Nephron (organoid): ENCODE data around the gene WAPL.

Source experiments
- H3K27ac Mint-ChIP-seq, 3 experiments: 2 replicates each; pipeline ENCODE4 v1.8.0; 2020; ENCODE audit warnings: mixed read lengths in 3 of 3, mild to moderate bottlenecking in 2 of 3, moderate library complexity in 1 of 3
- H3K27me3 Mint-ChIP-seq: 2 replicates; pipeline ENCODE4 v1.8.0; 2021; ENCODE audit warnings: low read depth, mild to moderate bottlenecking, moderate library complexity, mixed read lengths
- H3K36me3 Mint-ChIP-seq: 2 replicates; pipeline ENCODE4 v1.8.0; 2020; ENCODE audit warnings: low read depth, mixed read lengths
- H3K4me1 Mint-ChIP-seq: 2 replicates; pipeline ENCODE4 v1.8.0; 2020; ENCODE audit warnings: mixed read lengths
- H3K4me3 Mint-ChIP-seq, 3 experiments: 2 replicates each; pipeline ENCODE4 v1.8.0; 2020; ENCODE audit warnings: mild to moderate bottlenecking in 3 of 3, mixed read lengths in 3 of 3, moderate library complexity in 2 of 3
- H3K9me3 Mint-ChIP-seq: 2 replicates; pipeline ENCODE4 v1.8.0; 2020; ENCODE audit warnings: mixed read lengths
- CTCF ChIP-seq, 3 experiments: fragments of 200-600 bp; sonication (generic); IDR thresholded peaks; one replicate each; pipeline ENCODE4 v1.5.0; 2021; ENCODE audit warnings: antibody characterized with exemption in 3 of 3; ENCODE audit not compliant: unreplicated experiment in 3 of 3

The WAPL gene

DNA sequence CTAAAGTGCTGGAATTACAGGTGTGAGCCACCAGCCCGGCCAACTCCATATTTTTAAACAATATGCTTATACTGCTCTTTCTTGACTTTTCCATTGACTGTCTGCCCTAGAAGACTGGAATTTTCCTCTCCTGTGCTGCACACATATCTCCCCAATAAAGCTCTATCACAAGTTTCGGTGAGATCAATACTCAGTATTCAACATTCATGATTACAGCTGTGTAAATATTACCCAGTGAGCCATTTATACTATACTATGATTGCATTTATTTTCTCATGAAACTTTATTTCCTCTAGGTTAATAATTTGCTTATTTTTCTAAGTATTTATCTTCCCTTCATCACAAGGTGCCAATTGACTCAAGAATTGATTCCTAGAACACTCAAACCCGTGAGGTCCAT is 106.5 kb downstream of the WAPL start:
- H3K4me1 Mint-ChIP-seq = peaks cover 22% of the 10 kb centered on the region
- peaks cover 10% of the 10 kb centered on the region for H3K27me3 Mint-ChIP-seq
- no peaks in the 10 kb centered on the region for H3K36me3 Mint-ChIP-seq
- TF ChIP-seq CTCF (IDR thresholded peaks at IDR 0.05; ENCODE audit: unreplicated experiment in 3 of 3) = no peak
- no peak overlapping the region for H3K4me3 Mint-ChIP-seq
- H3K27ac Mint-ChIP-seq = no peak overlapping the region
- H3K9me3 Mint-ChIP-seq = peaks cover 6% of the 10 kb centered on the region

GRCh38 chr10:86413046-86413728 is 108.4 kb downstream of the WAPL start:
- H3K4me1 Mint-ChIP-seq = peaks cover 22% of the 10 kb centered on the region
- peaks cover 10% of the 10 kb centered on the region for H3K27me3 Mint-ChIP-seq
- H3K36me3 Mint-ChIP-seq = no peaks in the 10 kb centered on the region
- peak overlapping the region in 2 of 3 experiments; percentile 35 to 59 for H3K27ac Mint-ChIP-seq
- peaks cover 6% of the 10 kb centered on the region for H3K9me3 Mint-ChIP-seq
- no peak for TF ChIP-seq CTCF (IDR thresholded peaks at IDR 0.05; ENCODE audit: unreplicated experiment in 3 of 3)
- H3K4me3 Mint-ChIP-seq = no peak overlapping the region

DNA sequence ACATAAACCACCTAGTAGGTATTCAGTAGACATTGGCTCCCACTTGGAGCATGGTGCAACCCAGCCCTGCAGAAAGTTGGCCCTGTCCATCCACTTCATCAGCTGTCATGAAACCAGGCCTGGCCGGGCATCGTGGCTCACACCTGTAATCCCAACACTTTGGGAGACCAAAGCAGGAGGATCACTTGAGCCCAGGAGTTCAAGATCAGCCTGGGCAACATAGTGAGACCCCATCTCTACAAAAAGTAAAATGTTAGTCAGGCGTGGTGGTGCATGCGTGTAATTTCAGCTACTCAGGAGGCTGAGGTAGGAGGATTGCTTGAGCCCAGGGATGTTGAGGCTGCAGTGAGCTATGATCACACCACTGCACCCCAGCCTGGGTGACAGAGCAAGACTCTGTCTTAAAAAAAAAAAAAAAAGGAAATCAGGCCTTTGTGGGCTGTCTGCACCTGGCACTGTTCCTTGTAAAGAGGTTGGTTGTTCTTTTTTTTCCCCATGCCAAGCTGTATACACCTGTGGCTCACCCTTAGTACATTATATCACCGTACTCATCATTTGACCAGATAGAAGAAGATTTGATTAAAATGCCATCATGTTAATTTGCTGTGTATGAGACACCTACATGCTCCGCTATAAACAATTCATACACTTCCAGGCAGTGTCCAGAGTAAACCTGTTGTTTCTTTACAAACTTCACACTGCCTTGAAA is 109.6 kb downstream of the WAPL start:
- H3K4me3 Mint-ChIP-seq = no peak overlapping the region
- H3K4me1 Mint-ChIP-seq = peaks cover 22% of the 10 kb centered on the region
- no peaks in the 10 kb centered on the region for H3K36me3 Mint-ChIP-seq
- no peak for TF ChIP-seq CTCF (IDR thresholded peaks at IDR 0.05; ENCODE audit: unreplicated experiment in 3 of 3)
- peaks cover 6% of the 10 kb centered on the region for H3K9me3 Mint-ChIP-seq
- H3K27ac Mint-ChIP-seq = peak overlapping the region; percentile 81 to 85 (median 82)
- H3K27me3 Mint-ChIP-seq = peaks cover 10% of the 10 kb centered on the region

GRCh38 chr10:86411281-86411841 is 110.2 kb downstream of the WAPL start:
- no peak for TF ChIP-seq CTCF (IDR thresholded peaks at IDR 0.05; ENCODE audit: unreplicated experiment in 3 of 3)
- H3K9me3 Mint-ChIP-seq = peaks cover 6% of the 10 kb centered on the region
- H3K4me1 Mint-ChIP-seq = peaks cover 22% of the 10 kb centered on the region
- H3K27me3 Mint-ChIP-seq = peaks cover 10% of the 10 kb centered on the region
- peak overlapping the region in 1 of 3 experiments; percentile 17 for H3K4me3 Mint-ChIP-seq
- no peaks in the 10 kb centered on the region for H3K36me3 Mint-ChIP-seq
- peak overlapping the region; percentile 81 to 85 (median 82) for H3K27ac Mint-ChIP-seq

DNA sequence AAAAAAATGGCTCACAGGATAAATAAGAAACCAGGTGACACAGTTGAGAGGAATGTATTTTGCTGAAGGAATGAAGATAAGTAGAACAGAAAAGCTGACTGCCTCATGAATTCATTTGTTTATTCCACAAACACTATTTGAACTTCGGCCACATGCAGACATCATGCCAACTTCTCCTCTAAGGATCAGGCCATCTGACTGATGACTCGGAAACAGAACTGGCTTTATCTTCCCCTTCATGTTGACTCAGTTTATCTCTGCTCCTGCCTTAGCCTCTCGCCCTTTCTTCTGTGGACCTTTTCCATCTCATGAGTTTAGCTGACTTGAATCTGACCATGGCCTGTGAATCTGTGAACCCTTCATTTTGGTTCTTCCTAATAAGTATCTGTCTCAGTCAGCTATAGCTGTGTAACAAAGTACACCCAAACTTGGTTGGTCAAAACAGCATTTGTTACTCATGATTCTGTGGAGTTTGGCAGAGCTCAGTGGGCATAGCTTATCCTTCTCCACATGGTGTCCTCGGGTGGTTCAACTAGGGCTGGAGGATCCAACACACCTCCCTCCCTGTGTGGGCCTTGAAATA is 111.0 kb downstream of the WAPL start:
- Mint-ChIP-seq H3K9me3 (peaks cover 6% of the 10 kb centered on the region), H3K27ac (peak overlapping the region; percentile 81 to 85 (median 82)), H3K4me3 (no peak overlapping the region), H3K36me3 (no peaks in the 10 kb centered on the region), H3K4me1 (peaks cover 22% of the 10 kb centered on the region), H3K27me3 (peaks cover 10% of the 10 kb centered on the region)
- no peak for TF ChIP-seq CTCF (IDR thresholded peaks at IDR 0.05; ENCODE audit: unreplicated experiment in 3 of 3)
